Measurements from ENCODE around the gene CFAP299.

The CFAP299 gene

DNA sequence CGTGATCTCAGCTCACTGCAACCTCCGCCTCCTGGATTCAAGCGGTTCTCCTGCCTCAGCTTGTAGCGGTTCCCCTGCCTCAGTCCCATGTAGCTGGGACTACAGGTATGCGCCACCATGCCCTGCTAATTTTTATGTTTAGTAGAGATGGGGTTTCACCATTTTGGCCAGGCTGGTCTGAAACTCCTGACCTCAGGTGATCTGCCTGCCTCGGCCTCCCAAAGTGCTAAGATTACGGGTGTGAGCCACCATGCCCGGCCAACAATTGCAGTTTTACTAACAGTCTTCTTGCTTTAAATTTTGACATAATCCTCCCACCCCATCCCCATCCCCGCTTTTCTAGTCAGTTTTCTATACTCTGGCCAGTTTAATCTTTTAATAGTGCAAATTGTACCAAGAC, 112.0 kb downstream of the CFAP299 start:
- no peak for DNase-seq (ENCODE audit: low read depth in 2 of 2)

GRCh38 chr4:80448056-80448455, 112.5 kb downstream of the CFAP299 start:
- no peak for DNase-seq (ENCODE audit: low read depth in 2 of 2)

DNA sequence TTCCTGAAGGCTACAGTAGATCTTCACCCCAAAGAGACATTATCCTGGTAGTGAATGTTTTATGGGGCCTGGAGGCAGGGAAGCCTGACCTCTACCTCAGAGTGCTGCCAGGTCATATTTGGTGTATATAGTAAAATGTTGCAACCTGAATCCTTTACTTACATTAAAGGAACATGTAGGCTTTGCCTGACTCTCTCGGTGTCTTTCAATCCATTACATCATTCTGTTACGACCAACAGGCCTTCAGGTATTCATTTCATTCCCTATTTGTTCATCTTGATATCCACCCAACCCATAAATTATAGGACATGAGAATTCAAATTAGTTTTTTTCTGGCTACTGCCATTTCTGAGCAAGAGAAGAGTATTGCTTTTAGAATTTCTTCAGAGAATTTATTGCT, 116.5 kb downstream of the CFAP299 start:
- no peak for DNase-seq (ENCODE audit: low read depth in 2 of 2)

- DNase-seq (ENCODE audit: low read depth in 2 of 2) = no peak
Measured at GRCh38 chr4:80452768-80453167, 117.2 kb downstream of the CFAP299 start.

DNA sequence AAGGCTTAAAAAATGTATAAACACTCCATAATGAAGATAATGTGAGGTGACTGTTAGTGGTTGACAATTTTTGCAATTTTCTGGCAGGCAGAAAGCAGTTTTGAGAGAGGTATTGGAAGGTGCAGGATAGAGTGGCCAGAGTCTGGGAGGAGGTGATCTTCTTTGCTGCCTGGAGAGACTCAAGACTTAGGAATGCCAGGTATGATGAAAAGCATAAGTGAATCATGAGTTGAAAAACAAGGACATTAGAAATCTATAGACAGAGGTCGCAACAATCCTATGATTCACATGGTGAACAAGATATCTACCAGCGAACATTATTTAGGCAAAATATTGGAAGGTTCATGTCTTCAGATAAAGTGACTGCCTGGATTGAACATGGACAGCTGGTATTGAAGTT, 118.5 kb downstream of the CFAP299 start:
- no peak for DNase-seq (ENCODE audit: low read depth in 2 of 2)

DNA sequence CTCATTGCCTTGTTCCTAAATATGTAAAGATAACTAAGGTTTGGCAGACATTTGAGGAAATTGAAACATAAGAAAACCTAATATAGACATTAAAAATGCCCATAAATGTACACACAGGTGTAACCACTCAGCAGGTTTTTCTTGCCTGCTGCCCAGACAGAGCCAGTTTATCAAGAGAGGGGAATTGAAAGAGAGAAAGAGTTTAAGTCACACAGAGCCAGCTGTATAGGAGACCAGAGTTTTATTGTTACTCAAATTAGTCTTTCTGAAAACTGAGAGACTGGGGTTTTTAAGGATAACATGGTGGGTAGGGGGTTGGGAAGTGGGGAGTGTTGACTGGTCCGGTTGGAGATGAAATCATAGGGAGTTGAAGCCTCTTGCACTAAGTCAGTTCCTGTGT, 119.0 kb downstream of the CFAP299 start:
- no peak for DNase-seq (ENCODE audit: low read depth in 2 of 2)

- no peak for DNase-seq (ENCODE audit: low read depth in 2 of 2)
Measured at GRCh38 chr4:80459918-80460473, 124.5 kb downstream of the CFAP299 start.

- DNase-seq (ENCODE audit: low read depth in 2 of 2) = no peak
Measured at GRCh38 chr4:80461412-80461811, 125.9 kb downstream of the CFAP299 start.

DNA sequence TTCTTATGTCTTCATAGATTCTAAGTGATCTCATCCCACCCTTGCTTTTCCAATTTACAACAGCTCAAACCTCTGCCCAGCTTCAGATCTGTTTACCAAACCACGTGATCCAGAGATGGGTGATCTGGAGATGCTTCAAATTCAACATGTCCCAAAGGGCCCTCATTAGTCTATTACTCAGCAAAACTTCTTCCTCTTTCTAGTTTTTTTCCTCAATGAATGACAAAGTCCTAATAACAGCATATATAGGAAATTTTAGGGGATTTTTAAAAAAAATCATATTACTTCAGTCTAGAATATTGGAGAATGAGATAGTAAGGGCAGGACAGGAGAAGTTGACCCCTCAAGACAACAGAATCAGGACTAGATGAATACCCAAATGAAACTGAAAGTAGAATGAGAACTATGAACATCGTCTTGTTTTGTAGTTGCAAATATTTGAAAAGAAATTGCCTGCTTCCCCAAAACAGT, 127.1 kb downstream of the CFAP299 start:
- DNase-seq (ENCODE audit: low read depth in 2 of 2) = no peak

DNA sequence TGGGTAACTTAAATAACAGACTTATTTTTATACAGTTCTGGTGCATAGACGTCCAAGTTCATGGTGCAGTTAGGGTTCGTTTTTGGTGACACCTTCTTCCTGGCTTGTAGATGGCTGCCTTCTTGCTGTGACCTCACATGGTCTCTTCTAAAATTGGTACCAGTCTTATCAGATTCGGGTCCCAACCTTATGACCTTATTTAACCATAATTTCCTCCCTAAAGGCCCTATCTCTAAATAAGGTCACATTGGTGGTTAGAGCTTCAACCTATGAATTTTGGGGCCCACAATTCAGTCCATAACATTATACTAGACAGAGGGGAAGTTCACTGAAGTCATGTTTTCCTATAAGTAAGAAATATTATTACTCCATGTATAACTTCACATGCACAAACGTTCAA, 128.0 kb downstream of the CFAP299 start:
- DNase-seq (ENCODE audit: low read depth in 2 of 2) = no peak

GRCh38 chr4:80465238-80465637, 129.7 kb downstream of the CFAP299 start:
- no peak for DNase-seq (ENCODE audit: low read depth in 2 of 2)

DNA sequence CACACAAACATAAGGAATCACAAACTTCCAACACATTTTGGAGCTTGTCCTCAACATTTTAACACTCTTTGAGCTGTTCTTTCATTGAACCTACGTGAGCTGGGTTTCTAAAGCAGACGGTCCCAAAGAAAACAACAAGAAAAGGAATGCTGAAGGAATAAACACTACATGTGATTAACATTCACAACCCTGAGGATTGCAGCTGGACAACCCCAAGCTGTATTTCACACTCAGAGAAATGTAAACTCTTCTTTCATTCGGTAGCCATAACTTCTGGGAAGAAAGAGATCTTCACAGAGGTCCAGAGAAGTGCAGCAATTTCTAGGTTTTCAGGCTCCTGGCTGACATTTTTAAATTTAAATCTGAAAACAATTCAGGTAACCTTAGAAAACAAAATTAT, 130.2 kb downstream of the CFAP299 start:
- DNase-seq (ENCODE audit: low read depth in 2 of 2) = no peak

DNA sequence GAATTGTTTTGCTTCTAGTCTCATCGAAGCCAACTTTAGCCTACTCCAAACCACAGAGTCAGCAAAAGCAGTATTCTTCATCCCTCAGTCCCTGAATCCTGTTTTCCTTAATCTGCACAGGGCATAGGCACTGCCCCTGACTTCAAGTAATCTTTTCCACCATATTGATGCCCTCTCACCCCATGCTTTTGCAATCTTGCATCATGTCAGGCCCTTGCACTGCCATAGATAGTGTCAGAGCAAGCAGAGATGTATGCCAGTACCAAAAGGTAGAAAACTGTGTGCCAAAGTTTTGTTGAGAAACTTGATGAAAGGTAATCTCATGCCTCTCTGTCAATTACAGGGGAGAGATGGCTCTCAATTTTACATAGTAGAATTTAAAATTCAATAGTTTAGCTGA, 131.1 kb downstream of the CFAP299 start:
- no peak for DNase-seq (ENCODE audit: low read depth in 2 of 2)

GRCh38 chr4:80471756-80472155, 136.2 kb downstream of the CFAP299 start:
- no peak for DNase-seq (ENCODE audit: low read depth in 2 of 2)

DNA sequence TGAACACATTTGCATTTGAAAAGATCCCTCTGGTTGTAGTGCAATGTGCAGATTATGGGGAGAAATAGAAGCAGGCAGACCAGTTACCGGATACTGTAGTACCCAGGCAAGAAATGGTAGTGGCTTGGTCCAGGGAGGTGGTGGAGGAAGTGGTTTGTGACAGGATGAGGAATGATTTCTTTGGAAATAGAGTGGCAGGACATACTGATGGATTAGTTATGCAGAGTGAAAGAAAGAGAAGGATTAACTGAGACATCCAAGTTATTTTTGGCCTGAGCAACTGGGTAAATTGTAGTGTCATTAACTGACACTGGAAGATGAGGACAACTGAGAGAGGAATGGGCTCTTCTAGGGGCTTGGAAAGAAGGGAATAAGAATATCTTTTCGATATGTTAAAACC, 139.7 kb downstream of the CFAP299 start:
- DNase-seq (ENCODE audit: low read depth in 2 of 2) = no peak

DNA sequence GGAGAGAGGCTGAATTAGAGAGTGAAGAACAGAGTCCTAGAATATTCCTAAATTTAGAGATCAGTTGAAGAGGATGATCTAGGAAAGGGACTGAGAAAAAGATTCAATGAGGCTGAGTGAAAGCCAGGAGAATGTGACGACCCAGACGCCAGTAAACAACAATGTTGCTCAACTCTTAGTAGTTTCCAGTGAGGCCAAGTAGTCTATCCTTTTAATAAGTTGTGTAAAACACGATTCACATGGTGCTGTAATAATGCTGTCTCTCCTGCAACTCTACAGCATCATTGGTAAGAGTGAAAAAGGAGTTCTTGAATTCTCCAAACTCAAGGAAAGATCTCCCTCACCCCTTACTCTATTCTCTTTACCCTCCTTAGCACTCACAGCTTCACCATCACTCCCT, 140.3 kb downstream of the CFAP299 start:
- no peak for DNase-seq (ENCODE audit: low read depth in 2 of 2)

DNA sequence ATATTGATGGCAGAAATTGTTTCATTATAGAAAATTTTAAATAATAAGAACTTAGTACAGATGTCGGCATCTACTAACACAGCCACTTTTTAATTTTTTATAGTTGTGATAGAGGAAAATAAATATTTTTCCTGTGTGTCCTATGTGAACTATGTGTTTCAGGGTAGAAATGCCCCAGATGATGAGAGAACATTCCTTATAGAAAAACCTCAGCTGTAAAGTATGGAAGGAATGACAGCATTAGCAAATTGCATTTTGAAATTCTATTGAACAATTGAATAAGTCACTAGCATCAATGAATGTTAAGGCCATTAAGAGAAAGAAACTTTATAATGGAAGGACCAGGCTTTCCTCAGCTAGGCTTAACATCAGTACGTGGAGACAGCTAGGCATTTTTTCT, 149.2 kb downstream of the CFAP299 start:
- no peak for DNase-seq (ENCODE audit: low read depth in 2 of 2)

GRCh38 chr4:80486603-80487002, 151.1 kb downstream of the CFAP299 start:
- DNase-seq (ENCODE audit: low read depth in 2 of 2) = no peak

DNA sequence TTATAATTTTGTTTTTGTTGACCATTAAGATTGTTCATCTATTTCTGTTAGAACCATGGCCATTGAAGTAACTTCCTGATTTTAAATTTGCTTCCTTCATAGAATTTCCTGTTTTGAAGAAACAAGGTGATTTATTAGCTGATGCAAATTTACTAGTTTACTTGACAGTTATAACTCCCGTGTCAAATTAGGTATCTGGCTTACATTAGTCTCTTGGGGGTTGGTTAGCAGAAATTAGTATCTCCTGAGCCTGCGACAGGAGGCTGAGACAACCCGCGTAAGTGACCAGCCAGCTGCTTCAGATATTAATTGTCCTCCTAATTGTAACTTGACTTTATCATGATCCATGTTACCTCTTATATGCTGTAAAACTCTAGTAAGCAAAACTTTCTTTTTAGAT, 154.3 kb downstream of the CFAP299 start:
- DNase-seq (ENCODE audit: low read depth in 2 of 2) = no peak

DNA sequence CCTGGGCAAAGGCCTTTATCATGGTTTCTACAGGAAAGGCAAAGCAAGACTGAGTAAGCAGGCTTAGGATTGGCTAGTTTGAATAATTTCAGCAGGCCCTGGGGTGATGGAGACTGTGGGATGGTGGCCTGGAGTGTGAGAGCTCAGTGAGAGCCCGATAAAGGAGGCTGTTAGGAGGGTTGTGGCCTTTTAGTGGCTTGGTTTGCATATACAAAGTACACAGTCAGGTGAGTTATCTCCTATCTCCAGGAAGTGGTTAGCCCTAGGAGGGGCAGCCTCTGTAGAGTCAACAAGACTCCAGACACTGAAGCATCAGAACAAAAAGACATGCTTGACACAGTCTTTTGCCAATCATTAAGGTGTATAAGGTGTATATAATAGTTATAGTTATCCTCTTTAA, 157.2 kb downstream of the CFAP299 start:
- no peak for DNase-seq (ENCODE audit: low read depth in 2 of 2)

GRCh38 chr4:80495865-80496264, 160.3 kb downstream of the CFAP299 start:
- no peak for DNase-seq (ENCODE audit: low read depth in 2 of 2)

DNA sequence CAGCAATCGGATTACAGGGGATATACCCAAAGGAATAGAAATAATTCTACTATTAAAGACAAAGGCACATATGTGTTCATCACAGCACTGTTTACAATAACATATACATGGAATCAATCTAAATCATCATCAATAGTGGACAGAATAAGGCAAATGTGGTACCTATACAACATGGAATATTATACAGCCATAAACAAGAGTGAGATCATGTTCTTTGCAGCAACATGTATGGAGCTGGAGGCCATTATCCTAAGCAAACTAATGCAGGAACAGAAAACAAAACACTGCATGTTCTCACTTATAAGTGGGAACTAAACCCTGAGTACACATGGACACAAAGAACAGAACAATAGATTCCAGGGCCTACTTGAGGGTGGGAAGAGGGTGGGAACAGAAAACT, 163.2 kb downstream of the CFAP299 start:
- no peak for DNase-seq (ENCODE audit: low read depth in 2 of 2)

- DNase-seq (ENCODE audit: low read depth in 2 of 2) = no peak
Measured at GRCh38 chr4:80500613-80501012, 165.1 kb downstream of the CFAP299 start.

- no peak for DNase-seq (ENCODE audit: low read depth in 2 of 2)
Measured at GRCh38 chr4:80507077-80507476, 171.5 kb downstream of the CFAP299 start.

DNA sequence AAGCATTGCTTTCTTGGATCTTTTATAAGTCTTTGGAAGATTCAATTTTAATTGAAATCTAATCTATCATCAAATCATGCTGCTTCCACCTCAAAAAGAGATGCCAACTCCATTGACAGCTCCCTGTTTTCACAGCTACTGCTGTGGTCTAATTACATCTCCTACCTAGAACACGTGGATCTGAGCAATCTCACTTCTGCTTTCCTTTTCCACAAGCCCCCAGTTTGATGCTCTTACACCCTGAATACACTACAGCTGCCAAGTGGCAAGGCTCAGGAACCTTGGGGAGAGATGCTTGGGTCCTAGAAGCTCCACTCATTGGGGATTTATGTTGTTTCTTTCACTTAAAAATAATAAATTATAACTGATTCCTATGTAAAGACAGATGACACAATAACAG, 172.0 kb downstream of the CFAP299 start:
- DNase-seq (ENCODE audit: low read depth in 2 of 2) = no peak

Data from activated CD4-positive, alpha-beta T cell treated with anti-CD3 and anti-CD28 coated beads for 24 hours (primary cell).